Astrocyte (in vitro differentiated cells and primary cell): Measurements from ENCODE around the gene NHLRC2.

Experiments used
- CTCF ChIP-seq: IDR thresholded peaks from 2 replicates; pipeline ENCODE4 v1.5.1; 2011; ENCODE audit warnings: low read depth, mild to moderate bottlenecking, inconsistent platforms, low read length, moderate library complexity; ENCODE audit not compliant: insufficient read depth
- EZH2 ChIP-seq: IDR thresholded peaks from 2 replicates; pipeline ENCODE4 v1.6.1; 2012; ENCODE audit warnings: mild to moderate bottlenecking, low read length, inconsistent platforms; ENCODE audit not compliant: insufficient read depth

- no peak for TF ChIP-seq CTCF
- no peak for TF ChIP-seq EZH2
These were observed 46.3 kb upstream of the NHLRC2 start for GRCh38 chr10:113808168-113808567.
